ENCODE measurements around the gene KLHL3.

DNA sequence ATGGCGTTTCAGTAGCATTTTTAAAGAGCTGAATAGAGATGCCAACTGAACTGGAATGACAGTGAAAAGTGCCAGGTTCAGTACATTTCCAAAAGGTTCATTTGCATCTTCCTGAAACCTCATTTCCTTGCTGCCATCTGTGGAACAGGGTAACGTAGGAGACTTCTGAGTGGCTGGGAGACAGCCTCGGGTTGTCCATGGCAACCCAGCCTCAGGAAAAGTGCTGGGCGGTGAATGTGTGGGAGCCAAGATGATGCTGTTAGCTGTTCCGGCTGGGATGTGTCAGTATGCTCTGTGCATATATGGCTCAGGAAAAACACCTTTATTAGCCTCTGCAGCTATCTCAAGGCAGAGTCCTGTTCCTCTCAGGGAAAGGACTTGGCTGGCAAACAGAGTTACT is 87.5 kb downstream of the KLHL3 start:
- TF ChIP-seq, protein P1, sequence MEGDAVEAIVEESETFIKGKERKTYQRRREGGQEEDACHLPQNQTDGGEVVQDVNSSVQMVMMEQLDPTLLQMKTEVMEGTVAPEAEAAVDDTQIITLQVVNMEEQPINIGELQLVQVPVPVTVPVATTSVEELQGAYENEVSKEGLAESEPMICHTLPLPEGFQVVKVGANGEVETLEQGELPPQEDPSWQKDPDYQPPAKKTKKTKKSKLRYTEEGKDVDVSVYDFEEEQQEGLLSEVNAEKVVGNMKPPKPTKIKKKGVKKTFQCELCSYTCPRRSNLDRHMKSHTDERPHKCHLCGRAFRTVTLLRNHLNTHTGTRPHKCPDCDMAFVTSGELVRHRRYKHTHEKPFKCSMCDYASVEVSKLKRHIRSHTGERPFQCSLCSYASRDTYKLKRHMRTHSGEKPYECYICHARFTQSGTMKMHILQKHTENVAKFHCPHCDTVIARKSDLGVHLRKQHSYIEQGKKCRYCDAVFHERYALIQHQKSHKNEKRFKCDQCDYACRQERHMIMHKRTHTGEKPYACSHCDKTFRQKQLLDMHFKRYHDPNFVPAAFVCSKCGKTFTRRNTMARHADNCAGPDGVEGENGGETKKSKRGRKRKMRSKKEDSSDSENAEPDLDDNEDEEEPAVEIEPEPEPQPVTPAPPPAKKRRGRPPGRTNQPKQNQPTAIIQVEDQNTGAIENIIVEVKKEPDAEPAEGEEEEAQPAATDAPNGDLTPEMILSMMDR (conservative IDR thresholded peaks at IDR 0.05; ENCODE audit: low read depth, low read length): no peak
- no peak for TF ChIP-seq EZH2 (IDR thresholded peaks at IDR 0.05; ENCODE audit: borderline replicate concordance, low read depth, low read length, poor library complexity, severe bottlenecking)

All from A673 (cell line).